GM23248 (cell line): ENCODE measurements around the gene VRK3. TPM values are rescaled to one million over a fixed set of nuclear protein-coding genes. Genes with fewer than 3 reads are reported as not detected.

ENCODE experiments used
- DNase-seq: peaks from one replicate; pipeline ENCODE4 v3.0.0-alpha.2; 2015
- H2AFZ ChIP-seq: fragments of 200-600 bp; sonication (generic); 2 replicates; pipeline ENCODE4 v1.6.1; 2016; ENCODE audit warnings: antibody characterized with exemption
- H3F3A ChIP-seq: fragments of 200-600 bp; sonication (generic); 2 replicates; pipeline ENCODE4 v1.6.1; 2016; ENCODE audit warnings: mild to moderate bottlenecking, antibody characterized with exemption, mixed run types; ENCODE audit not compliant: insufficient read depth
- H3K27ac ChIP-seq: fragments of 200-600 bp; sonication (generic); 2 replicates; pipeline ENCODE4 v1.5.1; 2016; ENCODE audit warnings: mild to moderate bottlenecking
- H3K27me3 ChIP-seq: fragments of 200-600 bp; sonication (generic); replicated peaks from 2 replicates; pipeline ENCODE4 v1.6.1; 2016; ENCODE audit warnings: mild to moderate bottlenecking; ENCODE audit not compliant: insufficient read depth
- H3K36me3 ChIP-seq: fragments of 200-600 bp; sonication (generic); 2 replicates; pipeline ENCODE4 v1.6.1; 2016; ENCODE audit warnings: low read depth, mild to moderate bottlenecking
- H3K4me1 ChIP-seq: fragments of 200-600 bp; sonication (generic); 2 replicates; pipeline ENCODE4 v1.6.1; 2016; ENCODE audit warnings: mild to moderate bottlenecking; ENCODE audit not compliant: insufficient read depth
- H3K4me2 ChIP-seq: fragments of 200-600 bp; sonication (generic); one replicate; pipeline ENCODE4 v1.6.1; 2016; ENCODE audit warnings: mild to moderate bottlenecking; ENCODE audit not compliant: unreplicated experiment
- H3K4me3 ChIP-seq: fragments of 200-600 bp; sonication (generic); 2 replicates; pipeline ENCODE4 v1.5.1; 2016; ENCODE audit warnings: mild to moderate bottlenecking
- H3K79me2 ChIP-seq: fragments of 200-600 bp; sonication (generic); 2 replicates; pipeline ENCODE4 v1.6.1; 2016; ENCODE audit warnings: mild to moderate bottlenecking; ENCODE audit not compliant: insufficient read depth
- H3K9ac ChIP-seq: fragments of 200-600 bp; sonication (generic); 2 replicates; pipeline ENCODE4 v1.6.1; 2016; ENCODE audit warnings: mild to moderate bottlenecking
- H3K9me2 ChIP-seq: fragments of 200-600 bp; sonication (generic); 2 replicates; pipeline ENCODE4 v1.6.1; 2016; ENCODE audit warnings: mixed run types, mild to moderate bottlenecking, moderate library complexity; ENCODE audit not compliant: insufficient read depth
- H3K9me3 ChIP-seq: fragments of 200-600 bp; sonication (generic); one replicate; pipeline ENCODE4 v1.6.1; 2017; ENCODE audit warnings: low read depth
- H4K20me1 ChIP-seq: fragments of 200-600 bp; sonication (generic); 2 replicates; pipeline ENCODE4 v1.6.0; 2016; ENCODE audit not compliant: insufficient read depth
- EZH2 ChIP-seq: fragments of 200-600 bp; sonication (generic); IDR thresholded peaks from 2 replicates; pipeline ENCODE4 v1.6.1; 2018; ENCODE audit warnings: antibody characterized with exemption, mild to moderate bottlenecking; ENCODE audit not compliant: insufficient read depth, poor library complexity, severe bottlenecking
- EZH2phosphoT487 ChIP-seq: fragments of 200-600 bp; sonication (generic); IDR thresholded peaks from 2 replicates; pipeline ENCODE4 v1.6.1; 2018; ENCODE audit warnings: antibody characterized with exemption, moderate library complexity, mild to moderate bottlenecking, low read depth; ENCODE audit not compliant: insufficient read depth
- WGBS, 2 experiments: methylation state at CpG; one replicate each; pipeline ENCODE4 v1.1.6; 2015 to 2017; ENCODE audit warnings: low lambda C conversion rate in 2 of 2, low coverage in 1 of 2; ENCODE audit errors: missing lambda C conversion rate in 2 of 2; 5-methylcytosine and 5-hydroxymethylcytosine counted together
- in situ Hi-C: fragments of 300-500 bp; cut with MboI; formaldehyde crosslinking; loops from 2 replicates; pipeline ENCODE4 v1.15.0; 2020
- polyA plus RNA-seq: library from polyadenylated mRNA; unstranded; fragments of >200 nt; fragmentation: Nextera tagmentation; extraction: Ambion mirVana; gene quantifications from 2 replicates; pipeline ENCODE4 v1.2.1, GENCODE V29; 2016
- total RNA-seq: library from RNA; depleted of rRNA; stranded (reverse); fragments of >200 nt; shearing (Covaris generic); gene quantifications from 2 replicates; pipeline ENCODE4 v1.2.3, GENCODE V29; 2014

Gene VRK3
- total and polyA plus RNA-seq, 2 experiments from 2014 or later, result 30.8 to 45.6 TPM

DNA sequence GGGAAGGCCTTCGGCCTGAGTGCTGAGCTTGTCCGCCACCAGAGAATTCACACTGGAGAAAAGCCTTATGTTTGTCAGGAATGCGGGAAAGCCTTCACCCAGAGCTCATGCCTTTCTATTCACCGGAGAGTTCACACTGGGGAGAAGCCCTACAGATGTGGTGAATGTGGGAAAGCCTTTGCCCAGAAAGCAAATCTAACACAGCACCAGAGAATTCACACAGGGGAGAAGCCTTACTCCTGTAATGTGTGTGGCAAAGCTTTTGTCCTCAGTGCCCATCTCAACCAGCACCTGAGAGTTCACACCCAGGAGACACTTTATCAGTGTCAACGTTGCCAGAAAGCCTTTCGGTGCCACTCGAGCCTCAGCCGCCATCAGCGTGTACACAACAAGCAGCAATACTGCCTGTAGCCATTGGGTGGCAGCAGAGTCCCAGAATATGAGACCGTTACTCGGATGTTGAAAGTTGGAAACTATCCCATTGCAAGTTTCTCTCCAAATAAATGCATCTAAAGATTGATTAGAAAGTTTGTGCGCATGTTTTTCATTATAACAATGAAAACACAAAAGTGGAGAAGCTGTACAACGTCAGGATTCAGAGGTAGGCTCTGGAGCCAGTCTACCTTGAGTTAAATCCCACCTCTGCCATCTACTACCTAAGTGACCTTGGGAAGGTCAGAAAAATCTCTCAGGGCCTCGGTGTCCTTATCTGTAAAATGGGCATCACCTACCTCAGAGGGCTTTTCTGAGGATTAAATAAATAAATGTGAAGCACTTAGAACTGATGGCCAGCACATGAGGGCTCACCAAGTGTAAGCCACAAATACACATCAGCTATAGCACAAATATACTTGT lies 21.7 kb upstream of the VRK3 start:
- no peak overlapping the region for H2AFZ ChIP-seq
- TF ChIP-seq EZH2phosphoT487, result no peak
- TF ChIP-seq EZH2, result no peak
- H3K4me3 ChIP-seq, result no peak overlapping the region
- no peaks in the 10 kb centered on the region for H4K20me1 ChIP-seq
- in situ Hi-C loops, result no loop called here
- no peak overlapping the region for H3K27ac ChIP-seq
- no peaks in the 10 kb centered on the region; the same call in 1 of the 2 replicates for H3F3A ChIP-seq
- H3K9me3 ChIP-seq, result no peaks in the 10 kb centered on the region
- no peak overlapping the region for H3K4me2 ChIP-seq
- H3K79me2 ChIP-seq, result no peaks in the 10 kb centered on the region
- peak; percentile 71 for DNase-seq
- H3K9ac ChIP-seq, result no peak overlapping the region
- 56 to 58% methylated on average over 14 of the region's 14 CpGs for WGBS, 2 experiments
- no peaks in the 10 kb centered on the region for H3K9me2 ChIP-seq
- H3K36me3 ChIP-seq, result peaks cover 36% of the 10 kb centered on the region
- no peaks in the 10 kb centered on the region for H3K27me3 ChIP-seq
- no peaks in the 10 kb centered on the region for H3K4me1 ChIP-seq

DNA sequence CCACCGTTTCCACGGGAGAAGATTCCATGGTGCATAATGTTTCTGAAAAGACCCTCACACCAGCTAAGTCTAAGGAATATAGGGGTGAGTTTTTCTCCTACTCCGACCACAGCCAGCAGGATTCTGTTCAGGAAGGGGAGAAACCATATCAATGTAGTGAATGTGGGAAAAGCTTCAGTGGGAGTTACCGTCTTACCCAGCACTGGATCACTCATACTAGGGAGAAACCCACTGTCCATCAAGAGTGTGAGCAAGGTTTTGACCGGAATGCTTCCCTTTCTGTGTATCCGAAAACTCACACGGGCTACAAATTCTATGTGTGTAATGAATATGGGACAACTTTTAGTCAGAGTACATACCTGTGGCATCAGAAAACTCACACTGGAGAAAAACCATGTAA lies 19.8 kb upstream of the VRK3 start:
- no peak overlapping the region for H3K27ac ChIP-seq
- H3F3A ChIP-seq, result no peaks in the 10 kb centered on the region; the same call in 1 of the 2 replicates
- no peaks in the 10 kb centered on the region for H3K9me3 ChIP-seq
- H3K9me2 ChIP-seq, result no peaks in the 10 kb centered on the region
- H3K27me3 ChIP-seq, result no peaks in the 10 kb centered on the region
- no peak overlapping the region for H3K4me3 ChIP-seq
- in situ Hi-C loops, result no loop called here
- TF ChIP-seq EZH2 (no peak), EZH2phosphoT487 (no peak)
- peaks cover 42% of the 10 kb centered on the region for H3K36me3 ChIP-seq
- 94 to 99% methylated on average over 7 of the region's 7 CpGs for WGBS, 2 experiments
- no peaks in the 10 kb centered on the region for H3K79me2 ChIP-seq
- H3K4me1 ChIP-seq, result no peaks in the 10 kb centered on the region
- H4K20me1 ChIP-seq, result no peaks in the 10 kb centered on the region
- no peak overlapping the region for H2AFZ ChIP-seq
- no peak overlapping the region for H3K4me2 ChIP-seq
- DNase-seq, result no peak
- no peak overlapping the region for H3K9ac ChIP-seq

DNA sequence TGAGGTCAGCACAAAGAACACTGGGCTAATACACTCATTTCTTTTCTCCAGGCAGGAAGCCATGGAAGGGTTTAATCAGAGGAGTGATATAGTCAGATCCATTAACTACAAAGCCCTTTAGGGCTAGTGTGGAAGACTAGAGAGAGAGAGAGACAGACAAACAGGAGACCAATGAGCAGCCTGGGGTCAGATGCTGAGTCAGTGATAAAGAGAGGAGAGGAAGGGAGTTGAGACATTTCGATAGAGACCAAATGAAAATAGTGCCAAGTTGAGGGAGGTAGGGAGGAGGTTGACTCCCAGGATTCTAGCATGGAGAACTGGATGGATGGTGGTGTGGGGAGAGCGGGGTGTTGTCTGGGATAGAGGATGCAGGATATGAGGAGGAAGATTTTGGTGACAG lies 18.8 kb upstream of the VRK3 start:
- H3K27ac ChIP-seq, result no peak overlapping the region
- H3K9me2 ChIP-seq, result no peaks in the 10 kb centered on the region
- H3K9me3 ChIP-seq, result no peaks in the 10 kb centered on the region
- no peak overlapping the region for H3K4me2 ChIP-seq
- 94 to 100% methylated on average over 2 of the region's 2 CpGs for WGBS, 2 experiments
- H3K36me3 ChIP-seq, result peaks cover 45% of the 10 kb centered on the region
- H3K79me2 ChIP-seq, result no peaks in the 10 kb centered on the region
- no peak overlapping the region for H2AFZ ChIP-seq
- no peak for TF ChIP-seq EZH2phosphoT487
- TF ChIP-seq EZH2, result no peak
- no peak for DNase-seq
- no peaks in the 10 kb centered on the region for H3K4me1 ChIP-seq
- no peak overlapping the region for H3K9ac ChIP-seq
- no peaks in the 10 kb centered on the region for H4K20me1 ChIP-seq
- no peaks in the 10 kb centered on the region for H3K27me3 ChIP-seq
- in situ Hi-C loops, result no loop called here
- no peak overlapping the region for H3K4me3 ChIP-seq
- no peaks in the 10 kb centered on the region for H3F3A ChIP-seq

DNA sequence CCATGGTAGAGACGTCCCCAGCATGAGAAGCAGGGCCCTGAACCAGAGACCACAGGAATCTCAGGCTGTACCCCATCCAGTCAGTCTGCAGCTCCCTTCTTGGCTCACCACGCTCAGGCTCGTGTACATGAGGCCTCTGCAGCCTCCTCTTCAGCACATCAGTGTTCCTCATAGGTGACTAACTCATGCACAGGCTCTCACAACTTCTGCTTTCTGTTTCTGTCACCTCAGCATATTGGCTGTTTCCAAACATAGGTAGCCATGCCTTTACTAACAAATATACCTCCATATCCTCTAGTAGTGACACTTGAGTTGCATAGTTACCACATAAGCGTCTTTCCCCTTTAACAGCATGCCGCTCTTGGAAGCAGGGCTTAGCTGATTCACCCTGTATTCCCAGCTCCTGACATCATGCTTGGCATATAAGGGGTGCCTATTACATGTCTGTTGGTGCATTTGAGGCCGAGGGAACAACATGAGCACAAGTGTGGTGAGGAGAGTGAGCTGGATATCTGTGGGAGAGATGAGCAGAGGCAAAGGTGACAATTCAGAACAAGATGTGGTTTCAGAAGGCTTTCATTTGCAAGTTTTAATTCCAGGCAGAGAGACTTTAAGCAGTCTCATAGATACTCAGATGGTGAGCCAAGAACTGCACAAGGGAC lies 17.3 kb upstream of the VRK3 start:
- in situ Hi-C loops, result no loop called here
- 97 to 98% methylated on average over 6 of the region's 6 CpGs for WGBS, 2 experiments
- Histone ChIP-seq H3K9me2 (no peaks in the 10 kb centered on the region), H3F3A (no peaks in the 10 kb centered on the region), H3K36me3 (peaks cover 45% of the 10 kb centered on the region), H3K27ac (no peak overlapping the region), H3K9me3 (no peaks in the 10 kb centered on the region), H2AFZ (no peak overlapping the region), H3K4me3 (no peak overlapping the region), H3K9ac (no peak overlapping the region), H3K4me1 (no peaks in the 10 kb centered on the region), H3K4me2 (no peak overlapping the region), H4K20me1 (no peaks in the 10 kb centered on the region; the same call in 1 of the 2 replicates), H3K79me2 (peaks cover 6% of the 10 kb centered on the region; the same call in 1 of the 2 replicates), H3K27me3 (no peaks in the 10 kb centered on the region)
- no peak for TF ChIP-seq EZH2
- no peak for TF ChIP-seq EZH2phosphoT487
- DNase-seq, result no peak
